HepG2 (cell line): ENCODE measurements around the gene C13orf46. TPM values are rescaled to one million over a fixed set of nuclear protein-coding genes. Genes with fewer than 3 reads are reported as not detected.

ENCODE experiments used
- ATAC-seq: fragments of 200-7000 bp; cut with Tn5 transposase; 3 replicates; pipeline ENCODE4 v1.9.1; 2020; ENCODE audit warnings: mild to moderate bottlenecking, moderate library complexity
- BruUV-seq: library from RNA; stranded (reverse); fragments of 400-500 nt; replicated peaks from 2 replicates; lab custom pipeline; 2021; lab: Mats Ljungman, UMichigan
- CTCF ChIA-PET: fragments of 300-600 bp; formaldehyde crosslinking; extraction: SDS; loops from one replicate; lab custom pipeline; 2021; ENCODE audit warnings: low total read pairs, inconsistent platforms, low intra/inter-chr PET ratio; lab: Yijun Ruan, JAX
- POLR2A ChIA-PET: fragments of 350-600 bp; sonication (Branson Sonifier 250); formaldehyde crosslinking; loops from one replicate; lab custom pipeline; 2020; ENCODE audit warnings: antibody characterized with exemption, inconsistent platforms; lab: Yijun Ruan, JAX
- DNase-seq: peaks from one replicate; pipeline ENCODE4 v3.0.0-alpha.2; 2015; ENCODE audit warnings: low spot score
- FAIRE-seq: peaks from 3 replicates; lab custom pipeline; 2011; peaks lifted over from hg19 to GRCh38; lab: Jason Lieb, UNC
- H2AFZ ChIP-seq: one replicate; pipeline ENCODE4 v1.6.1; 2011; ENCODE audit warnings: low read length, inconsistent platforms
- H3K27ac ChIP-seq: fragments of 300-600 bp; 3 replicates; pipeline ENCODE4 v1.8.0; 2011; ENCODE audit warnings: mixed run types, mild to moderate bottlenecking, mixed read lengths, low read length, inconsistent platforms; ENCODE audit not compliant: insufficient read depth; ENCODE audit errors: extremely low read length
- H3K27me3 ChIP-seq, 2 experiments: fragments of 200-600 bp in 1 of 2; 2 replicates in 1 of 2; 3 replicates in 1 of 2; pipeline versions ENCODE4 v1.6.0 to v1.8.0; 2011; ENCODE audit warnings: low read length in 2 of 2, mild to moderate bottlenecking in 2 of 2, moderate library complexity in 2 of 2, inconsistent platforms in 1 of 2; ENCODE audit not compliant: insufficient read depth in 2 of 2, control insufficient read depth in 1 of 2
- H3K36me3 ChIP-seq, 2 experiments: fragments of 200-600 bp in 1 of 2; replicated peaks in 1 of 2; 2 replicates in 1 of 2; 3 replicates in 1 of 2; pipeline versions ENCODE4 v1.5.1 to v1.8.0; 2011; ENCODE audit warnings: low read length in 2 of 2, inconsistent platforms in 1 of 2; ENCODE audit not compliant: insufficient read depth in 2 of 2, control insufficient read depth in 1 of 2
- H3K4me1 ChIP-seq: 2 replicates; pipeline ENCODE4 v1.5.1; 2012; ENCODE audit warnings: low read length, inconsistent platforms; ENCODE audit not compliant: insufficient read depth
- H3K4me2 ChIP-seq: 2 replicates; pipeline ENCODE4 v1.6.0; 2011; ENCODE audit warnings: low read depth, low read length, inconsistent platforms
- H3K4me3 ChIP-seq, 3 experiments: fragments of 200-600 bp in 1 of 3; sonication (generic), shearing (Covaris generic) in 1 of 3; replicated peaks in 1 of 3; 2 replicates each; pipeline ENCODE4 v1.5.1; 2011 to 2016; ENCODE audit warnings: low read length in 3 of 3, inconsistent platforms in 2 of 3, low read depth in 2 of 3, mild to moderate bottlenecking in 2 of 3, control low read depth in 1 of 3, mixed read lengths in 1 of 3; ENCODE audit not compliant: insufficient read depth in 1 of 3
- H3K79me2 ChIP-seq: one replicate; pipeline ENCODE4 v1.6.1; 2011; ENCODE audit warnings: low read length, inconsistent platforms; ENCODE audit not compliant: insufficient read depth
- H3K9ac ChIP-seq: 2 replicates; pipeline ENCODE4 v1.6.0; 2011; ENCODE audit warnings: mild to moderate bottlenecking, low read depth, low read length, inconsistent platforms; ENCODE audit not compliant: insufficient read depth
- H3K9me3 ChIP-seq: 2 replicates; pipeline ENCODE4 v1.5.1; 2012; ENCODE audit warnings: mild to moderate bottlenecking, low read length
- H4K20me1 ChIP-seq: 2 replicates; pipeline ENCODE4 v1.6.0; 2011; ENCODE audit warnings: inconsistent platforms, mild to moderate bottlenecking, low read length, moderate library complexity; ENCODE audit not compliant: insufficient read depth
- HDAC6 ChIP-seq: fragments of 200-600 bp; sonication (generic); IDR thresholded peaks from 2 replicates; pipeline ENCODE4 v1.7.0; 2017; ENCODE audit warnings: mild to moderate bottlenecking, antibody characterized with exemption, low read length, low read depth
- HINFP ChIP-seq: sonication (generic); formaldehyde crosslinking; IDR thresholded peaks from 2 replicates; pipeline ENCODE4 v1.4.0; 2020; ENCODE audit warnings: low read depth, mild to moderate bottlenecking, missing genetic modification reagents
- JUNB ChIP-seq: sonication (generic); formaldehyde crosslinking; IDR thresholded peaks from 2 replicates; pipeline ENCODE4 v1.8.0; 2022; ENCODE audit warnings: missing genetic modification reagents, mild to moderate bottlenecking, borderline replicate concordance
- RNF219 ChIP-seq: sonication (generic); formaldehyde crosslinking; IDR thresholded peaks from 2 replicates; pipeline ENCODE4 v1.5.0; 2020; ENCODE audit warnings: mild to moderate bottlenecking, missing genetic modification reagents
- THAP7 ChIP-seq: sonication (generic); formaldehyde crosslinking; IDR thresholded peaks from 2 replicates; pipeline ENCODE4 v1.8.1; 2023; ENCODE audit warnings: mild to moderate bottlenecking, missing genetic modification reagents
- ZNF468 ChIP-seq: sonication (generic); formaldehyde crosslinking; IDR thresholded peaks from 2 replicates; pipeline ENCODE4 v1.8.0; 2022; ENCODE audit warnings: mild to moderate bottlenecking, moderate library complexity, missing genetic modification reagents
- ZNF503 ChIP-seq: sonication (generic); formaldehyde crosslinking; IDR thresholded peaks from 2 replicates; pipeline ENCODE4 v1.4.0; 2020; ENCODE audit warnings: missing genetic modification reagents
- WGBS: methylation state at CpG from one replicate; pipeline ENCODE4 v1.1.6; 2017; ENCODE audit warnings: low lambda C conversion rate; 5-methylcytosine and 5-hydroxymethylcytosine counted together
- in situ Hi-C: cut with HindIII; loops from 2 replicates; pipeline ENCODE4 v1.10.0; 2017; ENCODE audit warnings: low pct_unique_long_range_greater_than_20kb; ENCODE audit not compliant: extremely low pct_ligation_motif_present
- intact Hi-C: fragments of 100-400 bp; cut with micrococcal nuclease; formaldehyde crosslinking; loops from one replicate; pipeline ENCODE4 v1.10.0; 2022; ENCODE audit not compliant: unreplicated experiment
- polyA plus RNA-seq, 8 experiments: library from polyadenylated mRNA; depleted of rRNA in 3 of 8; stranded (reverse) in 7 of 8; unstranded in 1 of 8; fragments of >200 nt; fragmentation: Illumina TruSeq in 4 of 8; extraction: Trizol in 4 of 8; gene quantifications; 2 replicates each; pipeline versions ENCODE4 v1.2.1 to v1.2.3, GENCODE V29; 2011 to 2016; ENCODE audit warnings: low read depth in 4 of 8, missing spikeins in 1 of 8, mixed read lengths in 1 of 8; ENCODE audit not compliant: insufficient read depth in 1 of 8
- total RNA-seq, 5 experiments: library from RNA; depleted of rRNA; stranded (reverse); fragments of >200 nt; fragmentation: Illumina TruSeq; extraction: Trizol; gene quantifications; 2 replicates each; pipeline ENCODE4 v1.2.3, GENCODE V29; 2016; ENCODE audit warnings: low read depth in 1 of 5

The C13orf46 gene
- total and polyA plus RNA-seq, 2 of the 13 experiments (the other 11 are each of a cell fraction or from before 2014, with no cell fraction given): 0.01 TPM; not detected in 1

- no peaks in the 10 kb centered on the region for H3K36me3 ChIP-seq
- intact Hi-C loops: no loop called here
- H3K9ac ChIP-seq: no peak overlapping the region
- DNase-seq (no peak), FAIRE-seq (no peak), ATAC-seq (no peak)
- TF ChIP-seq JUNB (CRISPR knock-in tag): no peak
- TF ChIP-seq HINFP (CRISPR knock-in tag): no peak
- no peak for TF ChIP-seq HDAC6
- no peak for TF ChIP-seq ZNF503 (CRISPR knock-in tag)
- TF ChIP-seq RNF219: no peak
- no peak for TF ChIP-seq ZNF468 (CRISPR knock-in tag)
- no peak for TF ChIP-seq THAP7 (CRISPR knock-in tag)
- H3K4me1 ChIP-seq: no peaks in the 10 kb centered on the region
- H3K27me3 ChIP-seq: peaks cover 8 to 45% of the 10 kb centered on the region in 2 experiments; a peak in 4 of 5 replicates
- no peak overlapping the region for H3K4me3 ChIP-seq
- no TSS peak for BruUV-seq
- H3K27ac ChIP-seq: no peak overlapping the region
- H3K79me2 ChIP-seq: no peaks in the 10 kb centered on the region
- no peaks in the 10 kb centered on the region for H4K20me1 ChIP-seq
- ChIA-PET CTCF (no interaction called here), POLR2A (no interaction called here)
- no peaks in the 10 kb centered on the region for H3K9me3 ChIP-seq
- 17% methylated on average over 4 of the region's 4 CpGs for WGBS
- in situ Hi-C loops: no loop called here
- H3K4me2 ChIP-seq: no peak overlapping the region
- H2AFZ ChIP-seq: no peak overlapping the region
These were observed 39.5 kb upstream of the C13orf46 start for GRCh38 chr13:114013336-114013735.
